Stomach (tissue), 9 donors: ENCODE measurements around the gene SLC18A3. TPM values are rescaled to one million over a fixed set of nuclear protein-coding genes. Genes with fewer than 3 reads are reported as not detected.

ENCODE experiments used
- DNase-seq, 2 donors: peaks; one replicate each; pipeline versions ENCODE4 v3.0.0 to v3.0.0-alpha.2; 2013 to 2019
- H3K27ac ChIP-seq, 5 donors: fragments of 200-600 bp in 4 of 5; sonication (generic) in 4 of 5; one replicate each; pipeline ENCODE4 v1.5.1; 2013 to 2019; ENCODE audit warnings: mild to moderate bottlenecking in 1 of 5, moderate library complexity in 1 of 5
- H3K27me3 ChIP-seq, 3 donors: fragments of 200-600 bp; sonication (generic); one replicate each; pipeline ENCODE4 v1.5.1; 2017 to 2019; ENCODE audit warnings: mixed run types in 1 of 3
- H3K36me3 ChIP-seq, 4 donors: fragments of 200-600 bp; sonication (generic); 1 replicate in 3 of 4; 2 replicates in 1 of 4; pipeline ENCODE4 v1.5.1; 2016 to 2019
- H3K4me1 ChIP-seq, 4 donors: fragments of 200-600 bp; sonication (generic); one replicate each; pipeline ENCODE4 v1.5.1; 2016 to 2019
- H3K4me3 ChIP-seq, 4 donors: fragments of 200-600 bp; sonication (generic) in 3 of 4; one replicate each; pipeline ENCODE4 v1.5.1; 2016 to 2019; ENCODE audit warnings: mild to moderate bottlenecking in 1 of 4
- H3K9me3 ChIP-seq, 4 donors: fragments of 200-600 bp; sonication (generic); one replicate each; pipeline ENCODE4 v1.5.1; 2016 to 2019
- CTCF ChIP-seq, 7 experiments: fragments of 450-650 bp in 4 of 7; fragments of 200-600 bp in 3 of 7; sonication (generic) in 3 of 7; IDR thresholded peaks; one replicate each; pipeline ENCODE4 v1.5.1; 2016 to 2019; ENCODE audit warnings: antibody characterized with exemption in 7 of 7, control low read depth in 2 of 7, mild to moderate bottlenecking in 1 of 7
- EP300 ChIP-seq: sonication (generic); formaldehyde crosslinking; IDR thresholded peaks from one replicate; pipeline ENCODE4 v1.6.1; 2017; ENCODE audit warnings: antibody characterized with exemption
- POLR2A ChIP-seq, 4 donors: fragments of 450-650 bp; IDR thresholded peaks; one replicate each; pipeline ENCODE4 v1.6.1; 2016; ENCODE audit warnings: antibody characterized with exemption in 4 of 4, control low read depth in 2 of 4, mild to moderate bottlenecking in 1 of 4, moderate library complexity in 1 of 4
- POLR2AphosphoS5 ChIP-seq, 3 donors: sonication (generic); formaldehyde crosslinking; IDR thresholded peaks; one replicate each; pipeline ENCODE4 v1.6.1; 2016; ENCODE audit warnings: antibody characterized with exemption in 3 of 3
- WGBS, 5 donors: extraction: QIAGEN DNeasy Blood & Tissue Kit in 3 of 5; methylation state at CpG; one replicate each; pipeline versions ENCODE4 v1.1.5 to v1.1.7; 2013 to 2018; 5-methylcytosine and 5-hydroxymethylcytosine counted together
- intact Hi-C: fragments of 100-400 bp; cut with DNase I; formaldehyde crosslinking; loops from one replicate; pipeline ENCODE4 v1.15.1; 2023; ENCODE audit warnings: low total_unique reads
- polyA plus RNA-seq, 3 donors: library from polyadenylated mRNA; stranded (reverse); fragments of 200-250 nt; gene quantifications; one replicate each; pipeline ENCODE4 v1.2.3, GENCODE V29; 2013
- total RNA-seq, 5 donors: library from RNA; depleted of rRNA; stranded (reverse); fragments of >200 nt; gene quantifications; one replicate each; pipeline versions ENCODE4 v1.1.0 to v1.2.3, GENCODE V29; 2014 to 2016
- donor health status: healthy with polysubstance abuse.
- donor health status: Bipolar disorder and iron deficiency.
- donor health status: healthy.

The SLC18A3 gene
- total and polyA plus RNA-seq, 8 donors: 0.20 to 0.73 TPM; not detected in 6

- Histone ChIP-seq H3K9me3 (no peaks in the 10 kb centered on the region), H3K27ac (no peak overlapping the region), H3K27me3 (peaks cover 0 to 68% (median 0%) of the 10 kb centered on the region in 3 donors), H3K36me3 (no peaks in the 10 kb centered on the region), H3K4me3 (no peak overlapping the region), H3K4me1 (no peaks in the 10 kb centered on the region)
- no peak for TF ChIP-seq POLR2A (IDR thresholded peaks at IDR 0.05)
- TF ChIP-seq POLR2AphosphoS5 (IDR thresholded peaks at IDR 0.05): no peak
- TF ChIP-seq EP300: no peak
- no peak for TF ChIP-seq CTCF (IDR thresholded peaks at IDR 0.05)
- intact Hi-C loops: no loop called here
- WGBS, 5 donors: 60 to 75% (median 70%) methylated on average over 10 to 13 of the region's 13 CpGs
- no peak for DNase-seq
These were observed 14.2 kb upstream of the SLC18A3 start for GRCh38 chr10:49595713-49596492.

- no peak overlapping the region for H3K4me3 ChIP-seq
- H3K36me3 ChIP-seq: no peaks in the 10 kb centered on the region
- no peak overlapping the region for H3K27ac ChIP-seq
- TF ChIP-seq EP300 (no peak), POLR2AphosphoS5 (IDR thresholded peaks at IDR 0.05) (no peak)
- no peaks in the 10 kb centered on the region for H3K4me1 ChIP-seq
- WGBS, 5 donors: 36 to 63% (median 39%) methylated on average over 2 to 3 of the region's 3 CpGs
- DNase-seq: no peak
- H3K27me3 ChIP-seq: peaks cover 0 to 67% (median 0%) of the 10 kb centered on the region in 3 donors
- H3K9me3 ChIP-seq: no peaks in the 10 kb centered on the region
- intact Hi-C loops: no loop called here
These were observed 13.7 kb upstream of the SLC18A3 start for GRCh38 chr10:49596493-49596809.

GRCh38 chr10:49596836-49597235 is 13.3 kb upstream of the SLC18A3 start:
- no peaks in the 10 kb centered on the region for H3K36me3 ChIP-seq
- H3K27ac ChIP-seq: no peak overlapping the region
- 53 to 87% (median 63%) methylated on average over 3 of the region's 3 CpGs for WGBS, 5 donors
- DNase-seq: no peak
- no peaks in the 10 kb centered on the region for H3K9me3 ChIP-seq
- no peak for TF ChIP-seq EP300
- TF ChIP-seq POLR2A (IDR thresholded peaks at IDR 0.05): no peak
- no peak for TF ChIP-seq CTCF (IDR thresholded peaks at IDR 0.05)
- TF ChIP-seq POLR2AphosphoS5 (IDR thresholded peaks at IDR 0.05): no peak
- H3K4me1 ChIP-seq: no peaks in the 10 kb centered on the region
- peaks cover 0 to 67% (median 0%) of the 10 kb centered on the region in 3 donors for H3K27me3 ChIP-seq
- no peak overlapping the region for H3K4me3 ChIP-seq
- intact Hi-C loops: no loop called here

GRCh38 chr10:49597426-49598163 is 12.5 kb upstream of the SLC18A3 start:
- H3K27ac ChIP-seq: no peak overlapping the region
- TF ChIP-seq EP300 (no peak), CTCF (IDR thresholded peaks at IDR 0.05) (no peak), POLR2AphosphoS5 (IDR thresholded peaks at IDR 0.05) (no peak), POLR2A (IDR thresholded peaks at IDR 0.05) (no peak)
- intact Hi-C loops: no loop called here
- no peak for DNase-seq
- H3K36me3 ChIP-seq: no peaks in the 10 kb centered on the region
- H3K4me3 ChIP-seq: no peak overlapping the region
- no peaks in the 10 kb centered on the region for H3K4me1 ChIP-seq
- WGBS, 5 donors: 67 to 78% (median 71%) methylated on average over 10 to 11 of the region's 11 CpGs
- H3K9me3 ChIP-seq: no peaks in the 10 kb centered on the region
- peaks cover 0 to 69% (median 0%) of the 10 kb centered on the region in 3 donors for H3K27me3 ChIP-seq
